H1 (cell line): ENCODE results near the gene YAP1. TPM values are rescaled to one million over a fixed set of nuclear protein-coding genes. Genes with fewer than 3 reads are reported as not detected.

Experiments
- CTCF ChIA-PET: fragments of 300-600 bp; sonication (Branson Sonifier 250); formaldehyde crosslinking; loops from one replicate; lab custom pipeline; 2021; ENCODE audit not compliant: partially characterized antibody; lab: Charles Lee
- POLR2A ChIA-PET: fragments of 300-600 bp; sonication (Branson Sonifier 250); formaldehyde crosslinking; loops from one replicate; lab custom pipeline; 2021; ENCODE audit warnings: inconsistent platforms; ENCODE audit not compliant: partially characterized antibody; lab: Charles Lee
- DNase-seq, 2 experiments: peaks; one replicate each; pipeline versions ENCODE4 v3.0.0 to v3.0.0-alpha.2; 2010 to 2022; ENCODE audit warnings: low spot score in 2 of 2, low read depth in 1 of 2, mixed read lengths in 1 of 2
- FAIRE-seq: peaks from 2 replicates; lab custom pipeline; 2011; peaks lifted over from hg19 to GRCh38; lab: Jason Lieb, UNC
- H2AFZ ChIP-seq: 2 replicates; pipeline ENCODE4 v1.8.1; 2012; ENCODE audit warnings: low read length, inconsistent platforms
- H2AK5ac ChIP-seq: 2 replicates; pipeline ENCODE4 v1.6.1; 2013; ENCODE audit warnings: low read depth, low read length
- H2BK120ac ChIP-seq: replicated peaks from 2 replicates; pipeline ENCODE3; 2013; ENCODE audit warnings: low read depth, low read length, inconsistent platforms
- H2BK12ac ChIP-seq: 2 replicates; pipeline ENCODE4 v1.6.1; 2013; ENCODE audit warnings: low read depth, low read length
- H2BK15ac ChIP-seq: 2 replicates; pipeline ENCODE4 v1.6.1; 2013; ENCODE audit warnings: low read length
- H2BK20ac ChIP-seq: 2 replicates; pipeline ENCODE4 v1.6.1; 2013; ENCODE audit warnings: low read length
- H2BK5ac ChIP-seq: 2 replicates; pipeline ENCODE4 v1.6.1; 2013; ENCODE audit warnings: low read depth, low read length
- H3K14ac ChIP-seq: 2 replicates; pipeline ENCODE4 v1.6.1; 2013; ENCODE audit warnings: inconsistent platforms; ENCODE audit not compliant: insufficient read length
- H3K18ac ChIP-seq: 2 replicates; pipeline ENCODE4 v1.6.1; 2013; ENCODE audit warnings: low read length; ENCODE audit errors: extremely low read depth
- H3K23ac ChIP-seq: 2 replicates; pipeline ENCODE4 v1.6.1; 2013; ENCODE audit warnings: inconsistent platforms; ENCODE audit not compliant: insufficient read length
- H3K23me2 ChIP-seq: 2 replicates; pipeline ENCODE4 v1.6.1; 2013; ENCODE audit warnings: low read depth, low read length
- H3K27ac ChIP-seq: 2 replicates; pipeline ENCODE4 v1.6.1; 2011; ENCODE audit warnings: low read depth, low read length, inconsistent platforms
- H3K27me3 ChIP-seq, 4 experiments: replicated peaks in 1 of 4; 1 replicate in 1 of 4; 2 replicates in 3 of 4; pipeline versions ENCODE4 v1.6.1 to v1.8.1; 2011 to 2013; ENCODE audit warnings: low read length in 3 of 4, mild to moderate bottlenecking in 3 of 4, inconsistent platforms in 2 of 4, mixed read lengths in 2 of 4, moderate library complexity in 1 of 4; ENCODE audit not compliant: control insufficient read depth in 3 of 4, insufficient read depth in 3 of 4; ENCODE audit errors: extremely low read depth in 1 of 4
- H3K36me3 ChIP-seq, 4 experiments: 2 replicates each; pipeline versions ENCODE4 v1.6.1 to v1.8.1; 2011 to 2013; ENCODE audit warnings: mild to moderate bottlenecking in 4 of 4, low read length in 3 of 4, moderate library complexity in 2 of 4, control low read depth in 1 of 4, inconsistent platforms in 1 of 4; ENCODE audit not compliant: insufficient read depth in 4 of 4, control insufficient read depth in 2 of 4
- H3K4ac ChIP-seq: replicated peaks from 2 replicates; pipeline ENCODE3; 2013; ENCODE audit warnings: low read length, low read depth, mixed read lengths, inconsistent platforms; ENCODE audit not compliant: insufficient read length
- H3K4me1 ChIP-seq, 4 experiments: replicated peaks in 1 of 4; 1 replicate in 1 of 4; 2 replicates in 3 of 4; pipeline versions ENCODE4 v1.6.1 to v1.8.1; 2011 to 2013; ENCODE audit warnings: low read length in 3 of 4, inconsistent platforms in 2 of 4, mixed read lengths in 1 of 4; ENCODE audit not compliant: insufficient read depth in 4 of 4, control insufficient read depth in 3 of 4
- H3K4me2 ChIP-seq, 2 experiments: 2 replicates each; pipeline versions ENCODE4 v1.6.1 to v1.8.1; 2011 to 2013; ENCODE audit warnings: low read depth in 2 of 2, low read length in 2 of 2, control low read depth in 1 of 2, inconsistent platforms in 1 of 2, mild to moderate bottlenecking in 1 of 2; ENCODE audit not compliant: insufficient read depth in 1 of 2
- H3K4me3 ChIP-seq, 4 experiments: fragments of 200-600, 300-600 bp in 1 of 4; sonication (generic), shearing (Covaris generic), sonication (Bioruptor Twin) in 1 of 4; 2 replicates each; pipeline versions ENCODE4 v1.5.1 to v1.8.1; 2011 to 2016; ENCODE audit warnings: low read length in 4 of 4, low read depth in 3 of 4, control low read depth in 2 of 4, inconsistent platforms in 2 of 4, mild to moderate bottlenecking in 2 of 4, mixed read lengths in 1 of 4, moderate library complexity in 1 of 4; ENCODE audit not compliant: insufficient read depth in 2 of 4; ENCODE audit errors: extremely low read depth in 1 of 4
- H3K56ac ChIP-seq: replicated peaks from 2 replicates; pipeline ENCODE3; 2013; ENCODE audit warnings: low read depth, mild to moderate bottlenecking, mixed read lengths, low read length, inconsistent platforms; ENCODE audit not compliant: insufficient read length
- H3K79me1 ChIP-seq: 2 replicates; pipeline ENCODE4 v1.6.1; 2013; ENCODE audit warnings: low read depth, low read length, control low read depth
- H3K79me2 ChIP-seq, 2 experiments: 2 replicates each; pipeline versions ENCODE4 v1.6.1 to v1.8.1; 2012 to 2013; ENCODE audit warnings: low read length in 2 of 2, mild to moderate bottlenecking in 2 of 2, inconsistent platforms in 1 of 2; ENCODE audit not compliant: insufficient read depth in 2 of 2, control insufficient read depth in 1 of 2
- H3K9ac ChIP-seq, 4 experiments: replicated peaks in 1 of 4; 1 replicate in 1 of 4; 2 replicates in 3 of 4; pipeline versions ENCODE4 v1.6.1 to v1.8.1; 2011 to 2013; ENCODE audit warnings: low read depth in 3 of 4, low read length in 3 of 4, control low read depth in 2 of 4, mild to moderate bottlenecking in 2 of 4, moderate library complexity in 2 of 4, inconsistent platforms in 1 of 4; ENCODE audit errors: extremely low read depth in 1 of 4
- H3K9me3 ChIP-seq, 2 experiments: 2 replicates each; pipeline versions ENCODE4 v1.6.1 to v1.8.1; 2012 to 2013; ENCODE audit warnings: mild to moderate bottlenecking in 2 of 2, moderate library complexity in 2 of 2, control low read depth in 1 of 2, inconsistent platforms in 1 of 2, low read depth in 1 of 2, low read length in 1 of 2, mixed read lengths in 1 of 2; ENCODE audit not compliant: insufficient read depth in 2 of 2
- H4K20me1 ChIP-seq, 2 experiments: replicated peaks in 1 of 2; 2 replicates each; pipeline versions ENCODE3 to v1.8.1; 2011 to 2013; ENCODE audit warnings: inconsistent platforms in 2 of 2, low read length in 2 of 2, mild to moderate bottlenecking in 1 of 2; ENCODE audit not compliant: insufficient read depth in 2 of 2, control insufficient read depth in 1 of 2
- H4K5ac ChIP-seq: 2 replicates; pipeline ENCODE4 v1.6.1; 2013; ENCODE audit warnings: low read length, low read depth, mixed read lengths, inconsistent platforms; ENCODE audit not compliant: insufficient read length
- H4K8ac ChIP-seq: 2 replicates; pipeline ENCODE4 v1.8.0; 2013; ENCODE audit warnings: mild to moderate bottlenecking, moderate library complexity, low read length, inconsistent platforms; ENCODE audit not compliant: insufficient read depth; ENCODE audit errors: extremely low read depth
- H4K91ac ChIP-seq: replicated peaks from 2 replicates; pipeline ENCODE3; 2013; ENCODE audit warnings: low read length, mixed read lengths, inconsistent platforms; ENCODE audit not compliant: insufficient read length
- ATF3 ChIP-seq: IDR thresholded peaks from 2 replicates; pipeline ENCODE4 v1.6.1; 2011; ENCODE audit warnings: low read depth, mild to moderate bottlenecking, low read length; ENCODE audit not compliant: insufficient read depth
- CEBPB ChIP-seq: IDR thresholded peaks from 2 replicates; pipeline ENCODE4 v1.6.1; 2012; ENCODE audit warnings: low read depth, low read length
- CHD2 ChIP-seq: IDR thresholded peaks from 2 replicates; pipeline ENCODE4 v1.6.1; 2012; ENCODE audit warnings: low read length, improper control_type of control experiment
- FOSL1 ChIP-seq: IDR thresholded peaks from 2 replicates; pipeline ENCODE4 v1.6.1; 2011; ENCODE audit warnings: mild to moderate bottlenecking, low read depth, low read length, moderate library complexity; ENCODE audit not compliant: insufficient read depth
- JUN ChIP-seq: IDR thresholded peaks from 2 replicates; pipeline ENCODE4 v1.6.1; 2011; ENCODE audit warnings: low read depth, mild to moderate bottlenecking, improper control_type of control experiment, low read length
- POLR2A ChIP-seq, 2 experiments: IDR thresholded peaks; 1 replicate in 1 of 2; 2 replicates in 1 of 2; pipeline ENCODE4 v1.6.1; 2011; ENCODE audit warnings: low read depth in 2 of 2, low read length in 2 of 2, mild to moderate bottlenecking in 2 of 2; ENCODE audit errors: control extremely low read depth in 1 of 2
- RXRA ChIP-seq: IDR thresholded peaks from 2 replicates; pipeline ENCODE4 v1.6.1; 2011; ENCODE audit warnings: low read depth, mild to moderate bottlenecking, low read length, moderate library complexity; ENCODE audit not compliant: insufficient read depth
- SAP30 ChIP-seq: fragments of 300-600 bp; sonication (generic); IDR thresholded peaks from 2 replicates; pipeline ENCODE4 v1.7.1; 2012; ENCODE audit warnings: low read length, moderate library complexity, mild to moderate bottlenecking, inconsistent platforms; ENCODE audit not compliant: insufficient read depth, insufficient replicate concordance
- SIN3A ChIP-seq, 2 experiments: IDR thresholded peaks in 1 of 2; conservative IDR thresholded peaks in 1 of 2; 2 replicates each; pipeline ENCODE4 v1.6.1; 2011 to 2012; ENCODE audit warnings: low read length in 2 of 2, improper control_type of control experiment in 1 of 2, low read depth in 1 of 2, mild to moderate bottlenecking in 1 of 2
- SIRT6 ChIP-seq: IDR thresholded peaks from one replicate; pipeline ENCODE4 v1.7.1; 2012; ENCODE audit warnings: low read length, inconsistent platforms
- SUZ12 ChIP-seq: fragments of 200-600 bp; sonication (generic); IDR thresholded peaks from 2 replicates; pipeline ENCODE4 v1.6.1; 2012; ENCODE audit warnings: mild to moderate bottlenecking, inconsistent platforms, low read length, moderate library complexity, mixed read lengths
- TBP ChIP-seq: IDR thresholded peaks from 2 replicates; pipeline ENCODE4 v1.6.1; 2011; ENCODE audit warnings: low read depth, low read length, improper control_type of control experiment
- TCF12 ChIP-seq: IDR thresholded peaks from 2 replicates; pipeline ENCODE4 v1.6.1; 2011; ENCODE audit warnings: low read depth, mild to moderate bottlenecking, low read length
- WGBS, 2 experiments: shearing (Covaris generic) in 1 of 2; methylation state at CpG; one replicate each; pipeline versions ENCODE4 v1.1.6 to v1.1.7; 2013 to 2015; ENCODE audit warnings: low lambda C conversion rate in 2 of 2, mixed read lengths in 2 of 2, inconsistent platforms in 1 of 2, low coverage in 1 of 2, missing lambda C conversion rate in 1 of 2; ENCODE audit not compliant: insufficient replicate concordance in 2 of 2, insufficient coverage in 1 of 2, insufficient read length in 1 of 2; ENCODE audit errors: extremely low coverage in 1 of 2, missing lambda C conversion rate in 1 of 2; 5-methylcytosine and 5-hydroxymethylcytosine counted together
- polyA plus RNA-seq, 7 experiments: library from polyadenylated mRNA; depleted of rRNA in 3 of 7; stranded (reverse) in 5 of 7; unstranded in 2 of 7; fragments of >200 nt in 5 of 7; fragments of 200-250 nt in 2 of 7; gene quantifications; 1 replicate in 5 of 7; 2 replicates in 1 of 7; 4 replicates in 1 of 7; pipeline versions ENCODE4 v1.2.1 to v1.2.3, GENCODE V29; 2011 to 2013; ENCODE audit warnings: missing spikeins in 2 of 7, mixed read lengths in 2 of 7
- total RNA-seq: library from RNA; stranded (reverse); fragmentation: NEBNext Ultra II Directional; extraction: Animal tissue kit (Norgen Biotek cat#: 25700); gene quantifications from 2 replicates; pipeline ENCODE4 v1.2.1, GENCODE V29; 2021

Gene YAP1
- total and polyA plus RNA-seq, 2 of the 8 experiments (the other 6 are each of a cell fraction or from before 2014, with no cell fraction given): 62.0 to 108 TPM

DNA sequence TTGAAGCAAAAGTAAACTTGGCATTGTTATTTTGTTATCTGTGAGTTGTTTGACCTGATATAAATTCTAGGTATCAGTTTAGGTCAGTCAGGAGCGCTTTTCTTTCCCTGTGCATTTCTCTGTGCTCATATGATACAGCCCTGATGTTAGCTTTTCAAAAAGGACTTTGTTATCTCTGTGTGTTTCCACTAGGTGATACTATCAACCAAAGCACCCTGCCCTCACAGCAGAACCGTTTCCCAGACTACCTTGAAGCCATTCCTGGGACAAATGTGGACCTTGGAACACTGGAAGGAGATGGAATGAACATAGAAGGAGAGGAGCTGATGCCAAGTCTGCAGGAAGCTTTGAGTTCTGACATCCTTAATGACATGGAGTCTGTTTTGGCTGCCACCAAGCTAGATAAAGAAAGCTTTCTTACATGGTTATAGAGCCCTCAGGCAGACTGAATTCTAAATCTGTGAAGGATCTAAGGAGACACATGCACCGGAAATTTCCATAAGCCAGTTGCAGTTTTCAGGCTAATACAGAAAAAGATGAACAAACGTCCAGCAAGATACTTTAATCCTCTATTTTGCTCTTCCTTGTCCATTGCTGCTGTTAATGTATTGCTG is 119.4 kb downstream of the YAP1 start:
- no peak overlapping the region for H4K5ac ChIP-seq
- FAIRE-seq (no peak), DNase-seq (no peak)
- H2AK5ac ChIP-seq: no peak overlapping the region
- no peak overlapping the region for H3K56ac ChIP-seq
- no peaks in the 10 kb centered on the region for H3K79me2 ChIP-seq
- POLR2A ChIA-PET: interaction anchor here (1.0 to 1.1 kb wide), 2 partner anchors 16 to 71 kb away, joined by 3 to 4 read pairs; no protein-coding TSS in a partner anchor
- H3K9me3 ChIP-seq: no peaks in the 10 kb centered on the region
- H2BK12ac ChIP-seq: no peak overlapping the region
- H3K18ac ChIP-seq: no peak overlapping the region
- CTCF ChIA-PET: interaction anchor here (0.7 to 2.6 kb wide), 3 partner anchors 25 to 112 kb away, joined by 3 to 8 read pairs (median 3); no protein-coding TSS in a partner anchor
- no peaks in the 10 kb centered on the region for H4K20me1 ChIP-seq
- no peak overlapping the region for H3K14ac ChIP-seq
- no peak overlapping the region for H3K4me2 ChIP-seq
- no peak overlapping the region for H2BK5ac ChIP-seq
- H3K4me1 ChIP-seq: peaks cover 0 to 7% (median 2%) of the 10 kb centered on the region in 4 experiments; a peak in 5 of 7 replicates
- H4K91ac ChIP-seq: no peak overlapping the region
- H3K9ac ChIP-seq: no peak overlapping the region
- H3K23me2 ChIP-seq: no peaks in the 10 kb centered on the region
- H3K4ac ChIP-seq: no peak overlapping the region
- H3K27ac ChIP-seq: no peak overlapping the region
- H2BK15ac ChIP-seq: no peak overlapping the region
- H3K79me1 ChIP-seq: no peaks in the 10 kb centered on the region
- no peak overlapping the region for H2BK120ac ChIP-seq
- 82% methylated on average over 4 of the region's 4 CpGs; no CpG with 5 or more reads in 1 of the 2 experiments for WGBS, 2 experiments
- H4K8ac ChIP-seq: no peak overlapping the region
- peaks cover 0 to 21% (median 8%) of the 10 kb centered on the region in 4 experiments; a peak in 5 of 8 replicates for H3K36me3 ChIP-seq
- no peak overlapping the region for H3K4me3 ChIP-seq
- no peak overlapping the region for H2AFZ ChIP-seq
- no peak overlapping the region for H2BK20ac ChIP-seq
- H3K23ac ChIP-seq: no peak overlapping the region
- H3K27me3 ChIP-seq: no peaks in the 10 kb centered on the region
- no peak for TF ChIP-seq SIRT6
- TF ChIP-seq SUZ12: no peak
- TF ChIP-seq SIN3A (conservative IDR thresholded peaks at IDR 0.05 in 1 of 2, IDR thresholded peaks at IDR 0.05 in 1 of 2; ENCODE audit: low read depth in 1 of 2, low read length in 2 of 2): no peak
- TF ChIP-seq JUN: no peak
- no peak for TF ChIP-seq SAP30
- TF ChIP-seq ATF3: no peak
- no peak for TF ChIP-seq CEBPB
- no peak for TF ChIP-seq RXRA
- no peak for TF ChIP-seq POLR2A (IDR thresholded peaks at IDR 0.05; ENCODE audit: control extremely low read depth in 1 of 2, low read depth in 2 of 2, low read length in 2 of 2)
- no peak for TF ChIP-seq CHD2
- no peak for TF ChIP-seq FOSL1
- TF ChIP-seq TBP: no peak
- no peak for TF ChIP-seq TCF12
